Measurements from ENCODE around the gene TSPAN18. TPM values are rescaled to one million over a fixed set of nuclear protein-coding genes. Genes with fewer than 3 reads are reported as not detected.

Gene TSPAN18
- total and polyA plus RNA-seq, 2 experiments from 2014 or later = 6.0 to 10.6 TPM

GRCh38 chr11:44733877-44734276, 7.1 kb downstream of the TSPAN18 start:
- 0 out of 2 replicates have a peak, but pooled peaks cover 3% of the 10 kb centered on the region for H3K36me3 ChIP-seq (ENCODE audit: insufficient read depth)
- H3K79me2 ChIP-seq (replicated peaks; ENCODE audit: insufficient read depth) = peaks cover 4% of the 10 kb centered on the region
- H3F3A ChIP-seq (replicated peaks; ENCODE audit: low read depth) = peaks cover 8% of the 10 kb centered on the region; the same call in 1 of the 2 replicates
- H3K36me3 Mint-ChIP-seq (ENCODE audit: low read depth) = peaks cover 19% of the 10 kb centered on the region
- H3K27me3 ChIP-seq (ENCODE audit: insufficient read depth) = peaks cover 51% of the 10 kb centered on the region
- peaks cover 83% of the 10 kb centered on the region for H3K4me1 Mint-ChIP-seq
- H3K27ac Mint-ChIP-seq = no peak overlapping the region
- 0 out of 2 replicates have a peak, but pooled peaks cover 4% of the 10 kb centered on the region for H3K9me2 ChIP-seq (ENCODE audit: insufficient read depth)
- TF ChIP-seq POLR2AphosphoS5 (IDR thresholded peaks at IDR 0.05; ENCODE audit: low read depth) (no peak), REST (IDR thresholded peaks at IDR 0.05; ENCODE audit: unreplicated experiment) (no peak), CREB1 (CRISPR knock-in tag; IDR thresholded peaks at IDR 0.05; ENCODE audit: low read depth) (no peak), NANOG (IDR thresholded peaks at IDR 0.05; ENCODE audit: borderline replicate concordance) (no peak), EZH2phosphoT487 (IDR thresholded peaks at IDR 0.05; ENCODE audit: unreplicated experiment) (no peak), ZNF331 (CRISPR knock-in tag; IDR thresholded peaks at IDR 0.05; ENCODE audit: low read depth) (no peak), STAT1 (IDR thresholded peaks at IDR 0.05; ENCODE audit: unreplicated experiment) (no peak), CTCF (conservative IDR thresholded peaks at IDR 0.05; ENCODE audit: low read depth in 2 of 2) (no peak), ZNF462 (CRISPR knock-in tag; IDR thresholded peaks at IDR 0.05) (no peak), EZH2 (IDR thresholded peaks at IDR 0.05; ENCODE audit: low read depth, unreplicated experiment) (no peak), ETS1 (IDR thresholded peaks at IDR 0.05) (no peak), JUNB (IDR thresholded peaks at IDR 0.05; ENCODE audit: unreplicated experiment) (no peak), ZNF114 (CRISPR knock-in tag; IDR thresholded peaks at IDR 0.05) (no peak)
- H3K27ac ChIP-seq (ENCODE audit: low read depth) = no peak overlapping the region
- DNase-seq (ENCODE audit: low spot score) (peak; percentile 70), ATAC-seq (peak; percentile 40)
- H3K4me2 ChIP-seq = peak overlapping the region; percentile 73
- H3K4me3 ChIP-seq = 0 out of 2 replicates have a peak overlapping the region, but pooled peaks have one; percentile 5
- H2AFZ ChIP-seq = no peak overlapping the region
- H3K27me3 Mint-ChIP-seq (ENCODE audit: insufficient read depth, low read depth, poor library complexity) = peaks cover 40% of the 10 kb centered on the region
- H3K4me3 Mint-ChIP-seq = no peak overlapping the region
- no peaks in the 10 kb centered on the region; the same call in 1 of the 3 replicates for H3K9me3 Mint-ChIP-seq
- H3K4me1 ChIP-seq (ENCODE audit: insufficient read depth) = peaks cover 74% of the 10 kb centered on the region
- H4K20me1 ChIP-seq (replicated peaks; ENCODE audit: insufficient read depth) = peaks cover 4% of the 10 kb centered on the region; the same call in 1 of the 2 replicates

Measured in GM23338 (cell line).